ENCODE data around the gene SWSAP1. TPM values are rescaled to one million over a fixed set of nuclear protein-coding genes. Genes with fewer than 3 reads are reported as not detected.

The SWSAP1 gene
- total and polyA plus RNA-seq, 2 of the 8 experiments (the other 6 are each of a cell fraction or from before 2014, with no cell fraction given) = 3.1 to 5.2 TPM

DNA sequence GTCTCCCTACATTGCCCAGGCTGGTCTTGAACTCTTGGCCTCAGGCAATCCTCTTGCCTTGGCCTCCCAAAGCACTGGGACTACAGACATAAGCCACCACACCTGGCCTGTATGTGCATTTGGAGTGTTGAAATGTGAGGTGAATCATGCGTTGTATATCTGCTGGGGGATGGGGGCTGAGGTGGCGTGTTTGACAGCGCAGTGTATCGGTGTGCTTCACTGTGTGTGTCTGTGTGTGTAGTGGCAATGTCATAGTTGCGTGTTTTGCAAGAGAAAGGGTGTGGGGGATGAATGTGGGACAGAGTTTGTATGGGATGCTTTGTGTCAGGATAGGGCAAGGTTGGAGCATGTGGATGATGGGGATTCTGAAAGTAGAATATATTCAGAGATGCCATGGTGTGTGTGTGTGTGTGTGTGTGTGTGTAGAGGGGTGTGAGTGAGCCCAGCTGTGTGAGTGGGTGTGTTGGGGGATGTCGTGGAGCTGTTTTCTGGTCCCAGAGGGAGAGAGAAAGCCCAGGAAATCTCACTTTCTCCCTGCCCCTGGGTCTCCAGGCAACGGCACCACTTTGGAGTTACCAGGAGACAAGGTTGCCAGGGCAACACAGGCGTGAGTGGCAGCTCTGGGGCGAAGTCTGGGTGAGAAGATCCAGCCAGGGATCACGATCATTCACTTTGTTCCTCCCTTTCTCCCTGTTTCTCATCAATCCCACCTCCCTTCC lies 1.1 kb upstream of the SWSAP1 start:
- H3K27me3 ChIP-seq (replicated peaks in 1 of 4; ENCODE audit: control insufficient read depth in 3 of 4, extremely low read depth in 1 of 4, insufficient read depth in 3 of 4, low read length in 3 of 4) = no peaks in the 10 kb centered on the region
- H2BK20ac ChIP-seq (ENCODE audit: low read length) = no peak overlapping the region
- no peaks in the 10 kb centered on the region; the same call in 1 of the 2 replicates for H3K79me1 ChIP-seq (ENCODE audit: low read depth, low read length)
- H4K8ac ChIP-seq (ENCODE audit: extremely low read depth, insufficient read depth, low read length) = no peak overlapping the region
- no peak overlapping the region for H4K91ac ChIP-seq (replicated peaks; ENCODE audit: insufficient read length, low read length)
- peak overlapping the region; percentile 74 to 79 for H3K4me2 ChIP-seq (ENCODE audit: insufficient read depth in 1 of 2, low read depth in 2 of 2, low read length in 2 of 2)
- H3K79me2 ChIP-seq (ENCODE audit: control insufficient read depth in 1 of 2, insufficient read depth in 2 of 2, low read length in 2 of 2) = no peaks in the 10 kb centered on the region
- H3K4ac ChIP-seq (replicated peaks; ENCODE audit: insufficient read length, low read depth, low read length) = no peak overlapping the region
- no peak overlapping the region for H3K9ac ChIP-seq (replicated peaks in 1 of 4; ENCODE audit: extremely low read depth in 1 of 4, low read depth in 3 of 4, low read length in 3 of 4)
- no peak overlapping the region for H3K18ac ChIP-seq (ENCODE audit: extremely low read depth, low read length)
- FAIRE-seq (no peak), DNase-seq (ENCODE audit: low read depth in 1 of 2, low spot score in 2 of 2) (no peak)
- H2BK120ac ChIP-seq (replicated peaks; ENCODE audit: low read depth, low read length) = no peak overlapping the region
- no peaks in the 10 kb centered on the region for H3K36me3 ChIP-seq (ENCODE audit: control insufficient read depth in 2 of 4, insufficient read depth in 4 of 4, low read length in 3 of 4)
- H3K23me2 ChIP-seq (ENCODE audit: low read depth, low read length) = peaks cover 7% of the 10 kb centered on the region
- peak overlapping the region in 1 of 4 experiments; percentile 72; a peak in 1 of 8 replicates for H3K4me3 ChIP-seq (ENCODE audit: extremely low read depth in 1 of 4, insufficient read depth in 2 of 4, low read depth in 3 of 4, low read length in 4 of 4)
- no peak overlapping the region for H3K27ac ChIP-seq (ENCODE audit: low read depth, low read length)
- CTCF ChIA-PET (ENCODE audit: partially characterized antibody) = interaction anchor here (3.6 to 16.8 kb wide), 4 partner anchors 10 to 79 kb away, joined by 16 to 192 read pairs (median 24); partner anchors contain the start of genes EPOR, ODAD3, PRKCSH and TSPAN16
- H3K9me3 ChIP-seq (ENCODE audit: insufficient read depth in 2 of 2, low read depth in 1 of 2, low read length in 1 of 2) = no peaks in the 10 kb centered on the region
- H2AFZ ChIP-seq (ENCODE audit: low read length) = no peak overlapping the region
- no peak overlapping the region for H3K56ac ChIP-seq (replicated peaks; ENCODE audit: insufficient read length, low read depth, low read length)
- no peak overlapping the region for H3K23ac ChIP-seq (ENCODE audit: insufficient read length)
- peak overlapping the region; percentile 81; the same call in 1 of the 2 replicates for H2BK15ac ChIP-seq (ENCODE audit: low read length)
- H2BK5ac ChIP-seq (ENCODE audit: low read depth, low read length) = no peak overlapping the region
- H3K14ac ChIP-seq (ENCODE audit: insufficient read length) = no peak overlapping the region
- POLR2A ChIA-PET (ENCODE audit: partially characterized antibody) = interaction anchor here (1.3 to 5.2 kb wide), 4 partner anchors 8 to 33 kb away, joined by 4 to 34 read pairs (median 10); partner anchors contain the start of gene RAB3D
- no peak overlapping the region for H4K5ac ChIP-seq (ENCODE audit: insufficient read length, low read depth, low read length)
- 76% methylated on average over 10 of the region's 10 CpGs; no CpG with 5 or more reads in 1 of the 2 experiments for WGBS, 2 experiments (ENCODE audit: extremely low coverage in 1 of 2, insufficient coverage in 1 of 2, insufficient read length in 1 of 2, insufficient replicate concordance in 2 of 2, low coverage in 1 of 2, low lambda C conversion rate in 2 of 2, missing lambda C conversion rate in 1 of 2)
- H3K4me1 ChIP-seq (replicated peaks in 1 of 4; ENCODE audit: control insufficient read depth in 3 of 4, insufficient read depth in 4 of 4, low read length in 3 of 4) = peaks cover 0 to 10% (median 8%) of the 10 kb centered on the region in 4 experiments; a peak in 6 of 7 replicates
- no peak overlapping the region; the same call in 1 of the 2 replicates for H2AK5ac ChIP-seq (ENCODE audit: low read depth, low read length)
- H4K20me1 ChIP-seq (replicated peaks in 1 of 2; ENCODE audit: control insufficient read depth in 1 of 2, insufficient read depth in 2 of 2, low read length in 2 of 2) = peaks cover 0 to 3% of the 10 kb centered on the region in 2 experiments
- H2BK12ac ChIP-seq (ENCODE audit: low read depth, low read length) = no peak overlapping the region; the same call in 1 of the 2 replicates
- no peak for TF ChIP-seq ZNF274 (IDR thresholded peaks at IDR 0.05; ENCODE audit: borderline replicate concordance, extremely low read depth, low read length)
- TF ChIP-seq TBP (IDR thresholded peaks at IDR 0.05; ENCODE audit: low read depth, low read length) = no peak
- TF ChIP-seq TAF7 (optimal IDR thresholded peaks at IDR 0.05; ENCODE audit: borderline replicate concordance, low read depth, low read length) = no peak
- no peak for TF ChIP-seq JUN (IDR thresholded peaks at IDR 0.05; ENCODE audit: low read depth, low read length)
- TF ChIP-seq ASH2L (IDR thresholded peaks at IDR 0.05; ENCODE audit: low read length) = no peak
- TF ChIP-seq BRCA1 (IDR thresholded peaks at IDR 0.05; ENCODE audit: low read depth, low read length) = no peak
- no peak for TF ChIP-seq MAX (IDR thresholded peaks at IDR 0.05)
- no peak for TF ChIP-seq FOSL1 (IDR thresholded peaks at IDR 0.05; ENCODE audit: insufficient read depth, low read depth, low read length)
- TF ChIP-seq, protein P1, sequence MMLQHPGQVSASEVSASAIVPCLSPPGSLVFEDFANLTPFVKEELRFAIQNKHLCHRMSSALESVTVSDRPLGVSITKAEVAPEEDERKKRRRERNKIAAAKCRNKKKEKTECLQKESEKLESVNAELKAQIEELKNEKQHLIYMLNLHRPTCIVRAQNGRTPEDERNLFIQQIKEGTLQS (IDR thresholded peaks at IDR 0.05; ENCODE audit: insufficient read depth, low read depth, low read length) = no peak
